Activated CD4-positive, alpha-beta T cell treated with anti-CD3 and anti-CD28 coated beads for 24 hours (primary cell): Measurements from ENCODE around the gene VSTM4.

Experiments
- DNase-seq, 2 donors: peaks; one replicate each; pipeline ENCODE4 v3.0.0-alpha.2; 2020; ENCODE audit warnings: low read depth in 2 of 2

Gene VSTM4

GRCh38 chr10:49091450-49092210 is 23.7 kb downstream of the VSTM4 start:
- no peak for DNase-seq

- DNase-seq, result no peak
Observed at GRCh38 chr10:49090696-49091380, 24.5 kb downstream of the VSTM4 start.

DNA sequence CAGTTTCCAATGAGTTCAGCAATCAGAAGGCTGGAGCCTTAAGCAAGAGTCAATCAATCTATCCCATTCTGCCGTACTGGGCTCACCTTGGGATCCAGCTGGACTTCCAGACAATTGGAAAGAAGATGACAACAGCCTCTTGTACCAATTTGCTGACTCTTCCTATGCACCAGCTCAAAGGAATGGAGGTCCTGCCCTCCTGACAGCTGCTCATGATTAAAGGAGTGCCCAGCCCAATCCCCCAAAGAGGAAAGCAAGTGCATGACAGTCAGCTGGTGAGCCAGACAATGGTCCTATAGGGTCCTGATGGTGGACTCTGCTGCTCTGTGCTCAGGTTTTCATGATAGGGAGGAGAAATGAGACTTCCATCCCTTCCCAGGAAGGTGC is 25.1 kb downstream of the VSTM4 start:
- no peak for DNase-seq

DNA sequence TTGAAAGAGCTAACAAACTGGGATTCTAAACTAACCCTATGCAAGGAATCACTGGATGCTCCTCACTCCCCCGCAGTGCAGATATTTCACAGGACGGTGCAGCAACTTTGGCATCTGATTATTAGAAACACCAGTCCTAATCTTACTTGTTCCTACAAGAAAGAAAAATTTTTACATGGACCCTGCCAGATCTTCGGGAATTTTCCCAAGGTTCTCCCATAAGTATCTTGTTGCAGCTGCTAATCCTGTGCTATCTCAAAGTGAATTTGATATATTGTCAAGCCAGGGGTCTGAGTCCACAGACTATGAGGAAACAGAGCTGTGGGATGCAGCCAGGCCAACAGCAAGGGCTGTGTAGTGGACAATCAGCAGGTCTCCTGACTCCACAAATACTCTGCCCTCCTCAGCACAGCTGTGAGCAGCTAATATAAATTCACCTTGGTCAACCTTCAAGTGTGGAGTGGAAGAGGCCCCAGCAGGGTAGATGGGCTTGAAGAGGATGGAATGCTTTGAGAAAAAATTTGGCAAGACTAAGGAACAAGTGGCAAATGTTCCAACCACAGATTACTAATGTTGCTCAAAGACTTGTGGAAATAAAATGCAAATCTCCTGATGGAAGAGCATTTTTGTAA is 25.6 kb downstream of the VSTM4 start:
- no peak for DNase-seq

DNA sequence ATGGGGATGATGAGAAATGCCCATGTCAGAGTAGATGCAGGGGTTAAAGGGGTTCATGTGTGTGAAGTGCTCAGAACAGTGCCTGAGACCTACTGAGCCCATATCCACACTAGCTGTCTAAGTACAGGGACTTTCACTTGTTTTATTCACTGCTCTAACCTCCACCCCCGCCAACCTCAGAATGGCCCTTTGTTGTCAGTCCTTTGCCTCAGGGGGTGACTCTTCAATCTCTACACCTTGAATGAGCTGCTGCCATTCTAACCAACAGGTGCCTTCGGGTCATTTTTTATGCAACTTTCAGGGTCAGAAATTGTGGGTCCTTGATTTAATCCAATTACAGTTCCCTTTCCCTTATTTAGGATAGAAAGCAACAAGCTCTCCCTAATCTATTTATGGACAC is 26.2 kb downstream of the VSTM4 start:
- DNase-seq, result no peak

- DNase-seq, result no peak
Observed at GRCh38 chr10:49086889-49087288, 28.4 kb downstream of the VSTM4 start.

- no peak for DNase-seq
Observed at GRCh38 chr10:49083261-49083660, 32.1 kb downstream of the VSTM4 start.

DNA sequence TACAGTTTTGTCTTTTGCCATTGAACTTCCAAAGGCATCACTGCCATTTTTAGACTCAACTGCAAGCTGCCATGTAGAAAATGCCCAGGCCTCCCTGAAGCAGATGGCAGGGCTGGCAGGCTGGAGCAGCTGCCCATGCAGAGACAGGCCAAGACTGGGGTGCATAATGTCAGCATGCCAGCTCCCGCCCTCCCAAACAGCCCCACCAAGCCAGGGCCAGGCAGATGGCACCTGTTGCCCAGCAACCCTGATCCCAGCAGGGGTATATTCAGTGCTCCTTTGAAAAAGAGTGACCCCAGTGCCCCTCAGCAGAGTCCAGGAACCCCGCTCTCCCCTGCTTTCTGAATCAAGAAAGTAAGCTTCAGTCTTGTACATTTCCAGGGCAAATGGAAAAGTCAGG is 32.6 kb downstream of the VSTM4 start:
- DNase-seq, result no peak

- DNase-seq, result no peak
Observed at GRCh38 chr10:49081547-49082275, 33.6 kb downstream of the VSTM4 start.

- DNase-seq, result no peak
Observed at GRCh38 chr10:49080965-49081364, 34.4 kb downstream of the VSTM4 start.

- no peak for DNase-seq
Observed at GRCh38 chr10:49080071-49080470, 35.3 kb downstream of the VSTM4 start.

DNA sequence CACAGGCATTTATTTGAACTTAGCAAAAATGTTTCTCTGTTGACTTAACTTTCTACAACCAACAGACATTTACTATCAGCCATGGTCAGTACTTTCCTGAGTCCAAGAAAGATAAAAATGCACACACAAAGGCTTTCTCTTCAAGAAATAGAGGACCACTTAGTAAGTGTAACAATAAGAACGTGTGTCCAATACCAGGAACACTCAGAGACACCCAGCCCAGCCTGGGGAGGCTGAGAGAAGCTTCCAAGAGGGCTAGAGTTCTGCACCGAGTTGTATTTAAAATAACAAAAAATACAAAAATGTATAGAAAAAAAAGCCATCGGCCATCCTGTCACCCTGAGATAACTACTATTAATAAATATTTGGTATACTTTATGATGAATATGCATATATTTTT is 35.8 kb downstream of the VSTM4 start:
- no peak for DNase-seq

DNA sequence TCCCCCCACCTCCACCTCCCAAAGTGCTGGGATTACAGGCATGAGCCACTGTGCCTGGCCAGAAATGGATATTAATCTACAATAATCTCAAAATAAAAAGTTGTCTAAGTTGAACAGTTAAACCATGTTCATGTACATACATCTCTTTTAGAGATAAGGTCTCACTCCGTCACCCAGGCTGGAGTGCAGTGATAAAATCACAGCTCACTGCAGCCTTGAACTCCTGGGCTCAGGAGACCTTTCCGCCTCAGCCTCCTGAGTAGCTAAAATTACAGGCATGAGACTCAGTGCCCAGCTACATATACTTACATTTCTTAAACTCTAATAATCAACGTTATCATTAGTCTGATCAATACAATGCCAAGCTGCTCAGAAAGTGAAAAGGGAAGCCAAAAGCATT is 36.2 kb downstream of the VSTM4 start:
- DNase-seq, result no peak

DNA sequence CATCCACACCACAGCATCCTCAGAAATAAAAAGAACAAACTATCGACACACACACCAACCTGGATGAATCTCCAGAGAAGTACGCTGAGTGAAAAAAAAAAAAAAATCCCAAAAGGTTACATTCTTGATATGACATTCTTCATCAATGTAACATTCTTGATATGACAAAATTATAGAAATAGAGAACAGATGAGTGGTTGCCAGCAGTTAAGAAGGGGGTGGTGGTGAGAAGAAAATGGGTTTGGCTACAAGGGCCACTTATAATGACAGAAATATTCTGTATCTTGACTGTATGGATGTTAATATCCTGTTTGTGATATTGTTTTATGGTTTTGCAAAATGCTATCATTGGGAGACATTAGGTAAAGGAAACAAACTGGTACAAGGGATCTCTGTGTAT is 36.9 kb downstream of the VSTM4 start:
- DNase-seq, result no peak

- no peak for DNase-seq
Observed at GRCh38 chr10:49076741-49077521, 38.4 kb downstream of the VSTM4 start.

- DNase-seq, result no peak
Observed at GRCh38 chr10:49076319-49076718, 39.0 kb downstream of the VSTM4 start.

DNA sequence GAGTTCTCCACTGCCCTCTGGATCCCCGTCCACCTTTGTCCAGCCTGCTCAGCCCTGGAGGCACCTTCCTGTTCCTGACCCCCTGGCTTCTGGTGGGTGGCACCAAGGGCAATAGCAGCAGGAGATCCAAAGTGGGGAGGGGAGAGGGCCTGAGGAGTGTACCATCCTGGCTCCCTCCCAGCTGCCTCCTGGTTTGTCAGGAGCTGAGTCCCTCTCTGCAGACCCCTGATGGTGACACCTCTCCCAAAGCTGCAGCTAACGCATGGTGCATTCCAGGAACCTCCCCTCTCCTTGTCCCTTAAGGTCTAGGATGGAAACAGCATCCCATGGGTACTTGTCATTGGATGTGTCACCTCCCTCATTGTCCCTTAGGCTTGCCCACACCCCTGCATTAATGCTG is 39.6 kb downstream of the VSTM4 start:
- DNase-seq, result no peak

DNA sequence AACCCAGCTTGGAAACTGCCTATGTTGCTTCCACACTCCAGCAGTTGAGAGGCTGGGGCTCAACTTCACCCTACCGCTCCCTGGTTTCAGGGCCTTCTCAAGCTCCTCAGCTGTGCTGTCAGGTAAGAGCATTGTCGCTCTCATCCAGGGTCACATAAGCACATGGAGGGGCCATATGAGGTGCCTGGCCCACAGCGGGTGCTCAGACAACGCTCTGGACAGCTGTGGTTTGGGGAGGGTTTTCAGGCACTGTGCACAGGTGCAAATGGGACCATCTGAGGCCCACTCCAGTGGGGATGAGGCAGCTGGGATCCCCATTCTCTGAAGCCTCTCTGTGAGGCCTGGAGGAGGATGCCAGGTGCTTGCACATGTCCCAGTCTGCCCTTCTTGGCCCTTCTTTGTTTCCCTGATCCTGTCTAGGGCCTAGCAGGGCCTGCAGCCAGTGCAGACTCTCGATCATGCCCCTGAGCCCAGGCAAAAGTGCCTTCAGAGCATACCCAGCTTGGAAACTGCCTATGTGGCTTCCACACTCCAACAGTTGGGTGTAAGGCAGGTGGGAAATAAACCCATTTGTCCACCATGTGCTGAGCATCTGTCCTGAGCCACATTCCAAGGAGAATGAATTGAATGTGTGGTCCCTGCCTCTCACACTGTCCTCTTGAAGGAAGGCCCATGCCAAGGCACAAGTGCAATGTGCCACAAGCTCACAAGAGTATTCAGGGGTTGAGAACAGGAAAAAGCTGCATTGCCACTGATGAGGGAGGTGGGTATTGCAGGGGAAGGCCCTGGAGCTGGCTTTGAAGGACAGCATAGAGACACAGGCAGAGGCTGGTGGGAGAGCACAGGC is 40.3 kb downstream of the VSTM4 start:
- no peak for DNase-seq

- no peak for DNase-seq
Observed at GRCh38 chr10:49072166-49072885, 43.0 kb downstream of the VSTM4 start.

- DNase-seq, result no peak
Observed at GRCh38 chr10:49071160-49071761, 44.1 kb downstream of the VSTM4 start.
